ENCODE data around the gene RCAN3.

The RCAN3 gene

DNA sequence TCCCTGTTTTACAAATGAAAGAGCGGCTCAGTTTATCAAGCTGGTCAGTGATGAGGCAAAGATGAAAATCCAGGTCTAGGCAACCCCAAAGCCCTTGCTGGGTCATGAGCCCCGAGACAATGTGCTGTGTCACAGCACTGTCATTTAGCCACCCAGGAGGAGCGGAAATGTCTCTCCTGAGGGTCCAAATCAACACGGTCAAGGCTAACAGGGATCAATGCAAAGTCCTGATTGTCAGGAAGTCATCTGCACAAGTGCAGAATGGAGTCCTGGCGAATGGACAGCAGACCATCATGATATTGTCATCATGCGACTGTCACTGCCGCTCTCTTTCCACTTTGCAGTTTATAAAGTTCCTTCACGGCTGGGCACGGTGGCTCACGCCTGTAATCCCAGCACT, 83.5 kb downstream of the RCAN3 start:
- DNase-seq: no peak

- peak; percentile 42 for DNase-seq
These were observed 84.6 kb downstream of the RCAN3 start for GRCh38 chr1:24586970-24587820.

DNA sequence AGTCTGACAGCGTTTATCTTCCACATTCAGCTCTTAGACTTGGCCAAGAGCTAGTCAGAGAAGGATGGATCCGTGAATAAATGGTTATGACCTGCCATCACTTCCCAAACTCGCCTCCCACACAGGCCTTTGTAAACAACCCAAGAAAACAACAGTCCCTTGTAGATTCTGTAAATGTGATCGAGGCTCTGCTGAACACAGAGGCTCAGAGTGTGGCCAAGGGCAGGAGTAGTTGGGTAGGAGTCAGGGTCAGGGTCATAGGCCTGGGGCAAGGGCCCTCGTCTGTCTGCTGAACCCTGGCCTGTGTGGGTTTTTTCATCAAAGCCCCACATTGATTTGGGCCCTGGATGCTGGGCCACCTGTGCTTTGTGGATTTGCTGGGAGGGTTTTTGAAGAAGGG, 85.9 kb downstream of the RCAN3 start:
- no peak for DNase-seq

- no peak for DNase-seq
These were observed 86.6 kb downstream of the RCAN3 start for GRCh38 chr1:24589200-24589599.

Data from stimulated activated CD4-positive, alpha-beta T cell treated with anti-CD3 and anti-CD28 coated beads, Interleukin-1b, Interleukin-23, amount 100 ng/mL, for 48 hours (primary cell).